H1 (cell line): ENCODE results near the gene BZW1. TPM values are rescaled to one million over a fixed set of nuclear protein-coding genes. Genes with fewer than 3 reads are reported as not detected.

Experiments used
- CTCF ChIA-PET: fragments of 300-600 bp; sonication (Branson Sonifier 250); formaldehyde crosslinking; loops from one replicate; lab custom pipeline; 2021; ENCODE audit not compliant: partially characterized antibody; lab: Charles Lee
- POLR2A ChIA-PET: fragments of 300-600 bp; sonication (Branson Sonifier 250); formaldehyde crosslinking; loops from one replicate; lab custom pipeline; 2021; ENCODE audit warnings: inconsistent platforms; ENCODE audit not compliant: partially characterized antibody; lab: Charles Lee
- DNase-seq, 2 experiments: peaks; one replicate each; pipeline versions ENCODE4 v3.0.0 to v3.0.0-alpha.2; 2010 to 2022; ENCODE audit warnings: low spot score in 2 of 2, low read depth in 1 of 2, mixed read lengths in 1 of 2
- FAIRE-seq: peaks from 2 replicates; lab custom pipeline; 2011; peaks lifted over from hg19 to GRCh38; lab: Jason Lieb, UNC
- H2AFZ ChIP-seq: 2 replicates; pipeline ENCODE4 v1.8.1; 2012; ENCODE audit warnings: low read length, inconsistent platforms
- H2AK5ac ChIP-seq: 2 replicates; pipeline ENCODE4 v1.6.1; 2013; ENCODE audit warnings: low read depth, low read length
- H2BK120ac ChIP-seq: replicated peaks from 2 replicates; pipeline ENCODE3; 2013; ENCODE audit warnings: low read depth, low read length, inconsistent platforms
- H2BK12ac ChIP-seq: 2 replicates; pipeline ENCODE4 v1.6.1; 2013; ENCODE audit warnings: low read depth, low read length
- H2BK15ac ChIP-seq: 2 replicates; pipeline ENCODE4 v1.6.1; 2013; ENCODE audit warnings: low read length
- H2BK20ac ChIP-seq: 2 replicates; pipeline ENCODE4 v1.6.1; 2013; ENCODE audit warnings: low read length
- H2BK5ac ChIP-seq: 2 replicates; pipeline ENCODE4 v1.6.1; 2013; ENCODE audit warnings: low read depth, low read length
- H3K14ac ChIP-seq: 2 replicates; pipeline ENCODE4 v1.6.1; 2013; ENCODE audit warnings: inconsistent platforms; ENCODE audit not compliant: insufficient read length
- H3K18ac ChIP-seq: 2 replicates; pipeline ENCODE4 v1.6.1; 2013; ENCODE audit warnings: low read length; ENCODE audit errors: extremely low read depth
- H3K23ac ChIP-seq: 2 replicates; pipeline ENCODE4 v1.6.1; 2013; ENCODE audit warnings: inconsistent platforms; ENCODE audit not compliant: insufficient read length
- H3K23me2 ChIP-seq: 2 replicates; pipeline ENCODE4 v1.6.1; 2013; ENCODE audit warnings: low read depth, low read length
- H3K27ac ChIP-seq: 2 replicates; pipeline ENCODE4 v1.6.1; 2011; ENCODE audit warnings: low read depth, low read length, inconsistent platforms
- H3K27me3 ChIP-seq, 4 experiments: replicated peaks in 1 of 4; 1 replicate in 1 of 4; 2 replicates in 3 of 4; pipeline versions ENCODE4 v1.6.1 to v1.8.1; 2011 to 2013; ENCODE audit warnings: low read length in 3 of 4, mild to moderate bottlenecking in 3 of 4, inconsistent platforms in 2 of 4, mixed read lengths in 2 of 4, moderate library complexity in 1 of 4; ENCODE audit not compliant: control insufficient read depth in 3 of 4, insufficient read depth in 3 of 4; ENCODE audit errors: extremely low read depth in 1 of 4
- H3K36me3 ChIP-seq, 4 experiments: 2 replicates each; pipeline versions ENCODE4 v1.6.1 to v1.8.1; 2011 to 2013; ENCODE audit warnings: mild to moderate bottlenecking in 4 of 4, low read length in 3 of 4, moderate library complexity in 2 of 4, control low read depth in 1 of 4, inconsistent platforms in 1 of 4; ENCODE audit not compliant: insufficient read depth in 4 of 4, control insufficient read depth in 2 of 4
- H3K4ac ChIP-seq: replicated peaks from 2 replicates; pipeline ENCODE3; 2013; ENCODE audit warnings: low read length, low read depth, mixed read lengths, inconsistent platforms; ENCODE audit not compliant: insufficient read length
- H3K4me1 ChIP-seq, 4 experiments: replicated peaks in 1 of 4; 1 replicate in 1 of 4; 2 replicates in 3 of 4; pipeline versions ENCODE4 v1.6.1 to v1.8.1; 2011 to 2013; ENCODE audit warnings: low read length in 3 of 4, inconsistent platforms in 2 of 4, mixed read lengths in 1 of 4; ENCODE audit not compliant: insufficient read depth in 4 of 4, control insufficient read depth in 3 of 4
- H3K4me2 ChIP-seq, 2 experiments: 2 replicates each; pipeline versions ENCODE4 v1.6.1 to v1.8.1; 2011 to 2013; ENCODE audit warnings: low read depth in 2 of 2, low read length in 2 of 2, control low read depth in 1 of 2, inconsistent platforms in 1 of 2, mild to moderate bottlenecking in 1 of 2; ENCODE audit not compliant: insufficient read depth in 1 of 2
- H3K4me3 ChIP-seq, 4 experiments: fragments of 200-600, 300-600 bp in 1 of 4; sonication (generic), shearing (Covaris generic), sonication (Bioruptor Twin) in 1 of 4; 2 replicates each; pipeline versions ENCODE4 v1.5.1 to v1.8.1; 2011 to 2016; ENCODE audit warnings: low read length in 4 of 4, low read depth in 3 of 4, control low read depth in 2 of 4, inconsistent platforms in 2 of 4, mild to moderate bottlenecking in 2 of 4, mixed read lengths in 1 of 4, moderate library complexity in 1 of 4; ENCODE audit not compliant: insufficient read depth in 2 of 4; ENCODE audit errors: extremely low read depth in 1 of 4
- H3K56ac ChIP-seq: replicated peaks from 2 replicates; pipeline ENCODE3; 2013; ENCODE audit warnings: low read depth, mild to moderate bottlenecking, mixed read lengths, low read length, inconsistent platforms; ENCODE audit not compliant: insufficient read length
- H3K79me1 ChIP-seq: 2 replicates; pipeline ENCODE4 v1.6.1; 2013; ENCODE audit warnings: low read depth, low read length, control low read depth
- H3K79me2 ChIP-seq, 2 experiments: 2 replicates each; pipeline versions ENCODE4 v1.6.1 to v1.8.1; 2012 to 2013; ENCODE audit warnings: low read length in 2 of 2, mild to moderate bottlenecking in 2 of 2, inconsistent platforms in 1 of 2; ENCODE audit not compliant: insufficient read depth in 2 of 2, control insufficient read depth in 1 of 2
- H3K9ac ChIP-seq, 4 experiments: replicated peaks in 1 of 4; 1 replicate in 1 of 4; 2 replicates in 3 of 4; pipeline versions ENCODE4 v1.6.1 to v1.8.1; 2011 to 2013; ENCODE audit warnings: low read depth in 3 of 4, low read length in 3 of 4, control low read depth in 2 of 4, mild to moderate bottlenecking in 2 of 4, moderate library complexity in 2 of 4, inconsistent platforms in 1 of 4; ENCODE audit errors: extremely low read depth in 1 of 4
- H3K9me3 ChIP-seq, 2 experiments: 2 replicates each; pipeline versions ENCODE4 v1.6.1 to v1.8.1; 2012 to 2013; ENCODE audit warnings: mild to moderate bottlenecking in 2 of 2, moderate library complexity in 2 of 2, control low read depth in 1 of 2, inconsistent platforms in 1 of 2, low read depth in 1 of 2, low read length in 1 of 2, mixed read lengths in 1 of 2; ENCODE audit not compliant: insufficient read depth in 2 of 2
- H4K20me1 ChIP-seq, 2 experiments: replicated peaks in 1 of 2; 2 replicates each; pipeline versions ENCODE3 to v1.8.1; 2011 to 2013; ENCODE audit warnings: inconsistent platforms in 2 of 2, low read length in 2 of 2, mild to moderate bottlenecking in 1 of 2; ENCODE audit not compliant: insufficient read depth in 2 of 2, control insufficient read depth in 1 of 2
- H4K5ac ChIP-seq: 2 replicates; pipeline ENCODE4 v1.6.1; 2013; ENCODE audit warnings: low read length, low read depth, mixed read lengths, inconsistent platforms; ENCODE audit not compliant: insufficient read length
- H4K8ac ChIP-seq: 2 replicates; pipeline ENCODE4 v1.8.0; 2013; ENCODE audit warnings: mild to moderate bottlenecking, moderate library complexity, low read length, inconsistent platforms; ENCODE audit not compliant: insufficient read depth; ENCODE audit errors: extremely low read depth
- H4K91ac ChIP-seq: replicated peaks from 2 replicates; pipeline ENCODE3; 2013; ENCODE audit warnings: low read length, mixed read lengths, inconsistent platforms; ENCODE audit not compliant: insufficient read length
- CTBP2 ChIP-seq: IDR thresholded peaks from 2 replicates; pipeline ENCODE4 v1.7.0; 2011; ENCODE audit warnings: borderline replicate concordance, mild to moderate bottlenecking, moderate library complexity, mixed read lengths, low read length; ENCODE audit not compliant: insufficient read depth, insufficient read length
- HDAC6 ChIP-seq: IDR thresholded peaks from one replicate; pipeline ENCODE4 v1.7.1; 2012; ENCODE audit warnings: low read depth, mild to moderate bottlenecking, inconsistent platforms, low read length, moderate library complexity
- PHF8 ChIP-seq: fragments of 200-600 bp; sonication (generic); conservative IDR thresholded peaks from 2 replicates; pipeline ENCODE4 v1.7.1; 2012; ENCODE audit warnings: low read depth, mild to moderate bottlenecking, inconsistent platforms, low read length, moderate library complexity
- RFX5 ChIP-seq: IDR thresholded peaks from 2 replicates; pipeline ENCODE4 v1.6.1; 2011; ENCODE audit warnings: low read depth, low read length, improper control_type of control experiment, borderline replicate concordance
- RNF2 ChIP-seq: fragments of 200-900, 300-1000 bp; sonication (generic); IDR thresholded peaks from 2 replicates; pipeline ENCODE4 v1.7.1; 2016; ENCODE audit warnings: borderline replicate concordance, low read depth, mild to moderate bottlenecking, antibody characterized with exemption, low read length; ENCODE audit not compliant: poor library complexity, severe bottlenecking; ENCODE audit errors: missing control alignments
- SIN3A ChIP-seq, 2 experiments: IDR thresholded peaks in 1 of 2; conservative IDR thresholded peaks in 1 of 2; 2 replicates each; pipeline ENCODE4 v1.6.1; 2011 to 2012; ENCODE audit warnings: low read length in 2 of 2, improper control_type of control experiment in 1 of 2, low read depth in 1 of 2, mild to moderate bottlenecking in 1 of 2
- WGBS, 2 experiments: shearing (Covaris generic) in 1 of 2; methylation state at CpG; one replicate each; pipeline versions ENCODE4 v1.1.6 to v1.1.7; 2013 to 2015; ENCODE audit warnings: low lambda C conversion rate in 2 of 2, mixed read lengths in 2 of 2, inconsistent platforms in 1 of 2, low coverage in 1 of 2, missing lambda C conversion rate in 1 of 2; ENCODE audit not compliant: insufficient replicate concordance in 2 of 2, insufficient coverage in 1 of 2, insufficient read length in 1 of 2; ENCODE audit errors: extremely low coverage in 1 of 2, missing lambda C conversion rate in 1 of 2; 5-methylcytosine and 5-hydroxymethylcytosine counted together
- polyA plus RNA-seq, 7 experiments: library from polyadenylated mRNA; depleted of rRNA in 3 of 7; stranded (reverse) in 5 of 7; unstranded in 2 of 7; fragments of >200 nt in 5 of 7; fragments of 200-250 nt in 2 of 7; gene quantifications; 1 replicate in 5 of 7; 2 replicates in 1 of 7; 4 replicates in 1 of 7; pipeline versions ENCODE4 v1.2.1 to v1.2.3, GENCODE V29; 2011 to 2013; ENCODE audit warnings: missing spikeins in 2 of 7, mixed read lengths in 2 of 7
- total RNA-seq: library from RNA; stranded (reverse); fragmentation: NEBNext Ultra II Directional; extraction: Animal tissue kit (Norgen Biotek cat#: 25700); gene quantifications from 2 replicates; pipeline ENCODE4 v1.2.1, GENCODE V29; 2021

BZW1 gene
- total and polyA plus RNA-seq, 2 of the 8 experiments (the other 6 are each of a cell fraction or from before 2014, with no cell fraction given) = 152 to 335 TPM

GRCh38 chr2:200798514-200798913 is 13.2 kb upstream of the BZW1 start:
- no peak overlapping the region for H2BK20ac ChIP-seq
- H4K20me1 ChIP-seq = no peaks in the 10 kb centered on the region
- no peaks in the 10 kb centered on the region; the same call in 1 of the 2 replicates for H3K23me2 ChIP-seq
- no peak overlapping the region for H3K14ac ChIP-seq
- no peak overlapping the region for H3K27ac ChIP-seq
- H3K56ac ChIP-seq = no peak overlapping the region
- H2AK5ac ChIP-seq = no peak overlapping the region
- CTCF ChIA-PET = interaction anchor here (1.5 kb wide), 2 partner anchors 10 to 825 kb away, joined by 3 to 4 read pairs; no protein-coding TSS in a partner anchor
- H3K4me3 ChIP-seq = no peak overlapping the region
- H4K91ac ChIP-seq = no peak overlapping the region
- H2AFZ ChIP-seq = no peak overlapping the region
- H3K4me2 ChIP-seq = no peak overlapping the region
- no peak overlapping the region for H4K8ac ChIP-seq
- H2BK15ac ChIP-seq = no peak overlapping the region
- WGBS, 2 experiments = 90% methylated on average over 1 of the region's 1 CpG; no CpG with 5 or more reads in 1 of the 2 experiments
- TF ChIP-seq RNF2 = no peak
- TF ChIP-seq RFX5 = no peak
- TF ChIP-seq HDAC6 = no peak
- TF ChIP-seq PHF8 = no peak
- TF ChIP-seq CTBP2 = no peak
- TF ChIP-seq SIN3A (conservative IDR thresholded peaks at IDR 0.05 in 1 of 2, IDR thresholded peaks at IDR 0.05 in 1 of 2; ENCODE audit: low read depth in 1 of 2, low read length in 2 of 2) = no peak
- TF ChIP-seq, all 59 proteins: peak for 0
- POLR2A ChIA-PET = no interaction called here
- Histone ChIP-seq H2BK120ac (no peak overlapping the region), H3K79me2 (no peaks in the 10 kb centered on the region), H2BK12ac (no peak overlapping the region), H2BK5ac (no peak overlapping the region), H4K5ac (no peak overlapping the region), H3K36me3 (no peaks in the 10 kb centered on the region), H3K4ac (no peak overlapping the region), H3K23ac (no peak overlapping the region), H3K4me1 (0 out of 7 replicates have a peak, but pooled peaks cover 0 to 2% (median 0%) of the 10 kb centered on the region in 4 experiments), H3K27me3 (no peaks in the 10 kb centered on the region), H3K9ac (no peak overlapping the region), H3K79me1 (no peaks in the 10 kb centered on the region), H3K18ac (no peak overlapping the region), H3K9me3 (no peaks in the 10 kb centered on the region)
- DNase-seq (no peak), FAIRE-seq (no peak)
